GM12878 (cell line): ENCODE measurements around the gene PARN. TPM values are rescaled to one million over a fixed set of nuclear protein-coding genes. Genes with fewer than 3 reads are reported as not detected.

ENCODE experiments used
- ATAC-seq: fragments of 200-7000 bp; cut with Tn5 transposase; 3 replicates; pipeline ENCODE4 v1.9.1; 2020; ENCODE audit warnings: mild to moderate bottlenecking, moderate library complexity
- BruUV-seq: library from RNA; stranded (reverse); fragments of 400-500 nt; replicated peaks from 2 replicates; lab custom pipeline; 2021; lab: Mats Ljungman, UMichigan
- CTCF ChIA-PET: fragments of 300-600 bp; sonication (Branson Sonifier 250); formaldehyde crosslinking; extraction: SDS; loops from one replicate; lab custom pipeline; 2021; ENCODE audit warnings: inconsistent platforms; lab: Yijun Ruan, JAX
- POLR2A ChIA-PET: fragments of 350-600 bp; formaldehyde crosslinking; extraction: SDS; loops from one replicate; lab custom pipeline; 2021; ENCODE audit warnings: inconsistent platforms; lab: Charles Lee
- RAD21 ChIA-PET: fragments of 300-600 bp; sonication (Branson Sonifier 250); formaldehyde crosslinking; loops from one replicate; lab custom pipeline; 2023; ENCODE audit warnings: antibody characterized with exemption; ENCODE audit not compliant: unreplicated experiment; lab: Charles Lee
- SMC1A ChIA-PET: fragments of 300-600 bp; sonication (Branson Sonifier 250); formaldehyde crosslinking; loops from one replicate; lab custom pipeline; 2023; ENCODE audit not compliant: unreplicated experiment, uncharacterized antibody; lab: Charles Lee
- DNase-seq: peaks from one replicate; pipeline ENCODE4 v3.0.0-alpha.2; 2011; ENCODE audit warnings: low read depth, low spot score
- FAIRE-seq: peaks from 3 replicates; lab custom pipeline; 2011; peaks lifted over from hg19 to GRCh38; lab: Jason Lieb, UNC
- H2AFZ ChIP-seq: 2 replicates; pipeline ENCODE4 v1.6.0; 2011; ENCODE audit warnings: low read depth, low read length, control low read depth; ENCODE audit not compliant: control insufficient read depth
- H3K27ac ChIP-seq: 2 replicates; pipeline ENCODE4 v1.5.1; 2011; ENCODE audit warnings: control low read depth; ENCODE audit not compliant: control insufficient read depth, insufficient read depth
- H3K27me3 ChIP-seq, 2 experiments: replicated peaks in 1 of 2; 2 replicates each; pipeline versions ENCODE4 v1.6.0 to v1.6.1; 2011; ENCODE audit warnings: low read length in 1 of 2; ENCODE audit not compliant: control insufficient read depth in 2 of 2, insufficient read depth in 2 of 2
- H3K36me3 ChIP-seq, 2 experiments: 2 replicates each; pipeline ENCODE4 v1.5.1; 2011; ENCODE audit warnings: low read length in 1 of 2; ENCODE audit not compliant: control insufficient read depth in 2 of 2, insufficient read depth in 2 of 2
- H3K4me1 ChIP-seq: 2 replicates; pipeline ENCODE4 v1.6.1; 2011; ENCODE audit warnings: mild to moderate bottlenecking, low read length, moderate library complexity, mixed read lengths; ENCODE audit not compliant: control insufficient read depth, insufficient read depth
- H3K4me2 ChIP-seq: 2 replicates; pipeline ENCODE4 v1.6.0; 2011; ENCODE audit warnings: control low read depth; ENCODE audit not compliant: control insufficient read depth, insufficient read depth
- H3K4me3 ChIP-seq: fragments of 200-600 bp; sonication (generic); 2 replicates; pipeline ENCODE4 v1.5.1; 2016
- H3K79me2 ChIP-seq: 2 replicates; pipeline ENCODE4 v1.6.0; 2011; ENCODE audit warnings: low read length; ENCODE audit not compliant: control insufficient read depth, insufficient read depth
- H3K9ac ChIP-seq: 2 replicates; pipeline ENCODE4 v1.8.0; 2011; ENCODE audit warnings: low read length, control low read depth, mixed read lengths; ENCODE audit not compliant: control insufficient read depth, insufficient read depth
- H3K9me3 ChIP-seq: replicated peaks from 3 replicates; pipeline ENCODE4 v1.5.1; 2011; ENCODE audit warnings: mild to moderate bottlenecking, low read length; ENCODE audit not compliant: control insufficient read depth, insufficient read depth
- H4K20me1 ChIP-seq: 2 replicates; pipeline ENCODE4 v1.6.0; 2011; ENCODE audit not compliant: control insufficient read depth, insufficient read depth
- CBX3 ChIP-seq: fragments of 200-600 bp; sonication (generic); IDR thresholded peaks from 2 replicates; pipeline ENCODE4 v1.6.1; 2016; ENCODE audit warnings: low read depth, borderline replicate concordance
- CEBPB ChIP-seq, 2 experiments: fragments of 150-350 bp in 1 of 2; IDR thresholded peaks; 2 replicates each; pipeline ENCODE4 v1.6.1; 2012 to 2014; ENCODE audit warnings: low read depth in 2 of 2, low read length in 2 of 2, borderline replicate concordance in 1 of 2, inconsistent platforms in 1 of 2
- HDAC6 ChIP-seq: fragments of 200-600 bp; sonication (generic); IDR thresholded peaks from one replicate; pipeline ENCODE4 v1.8.0; 2017; ENCODE audit warnings: antibody characterized with exemption; ENCODE audit not compliant: unreplicated experiment
- SMC3 ChIP-seq: IDR thresholded peaks from 2 replicates; pipeline ENCODE4 v1.6.1; 2011; ENCODE audit warnings: low read length, improper control_type of control experiment, borderline replicate concordance
- SP1 ChIP-seq: IDR thresholded peaks from one replicate; pipeline ENCODE4 v1.6.1; 2011; ENCODE audit warnings: low read depth, low read length
- ZNF384 ChIP-seq: IDR thresholded peaks from 2 replicates; pipeline ENCODE4 v1.6.1; 2012; ENCODE audit warnings: low read depth, mild to moderate bottlenecking, low read length, improper control_type of control experiment, borderline replicate concordance
- WGBS: methylation state at CpG from one replicate; pipeline ENCODE4 v1.1.6; 2016; ENCODE audit warnings: low lambda C conversion rate; ENCODE audit not compliant: insufficient replicate concordance, insufficient coverage; ENCODE audit errors: missing lambda C conversion rate; 5-methylcytosine and 5-hydroxymethylcytosine counted together
- in situ Hi-C: fragments of 300-500 bp; cut with MboI; formaldehyde crosslinking; loops from 9 replicates; pipeline ENCODE4 v1.14.3; 2018; ENCODE audit warnings: mixed read lengths
- intact Hi-C: fragments of 100-400 bp; cut with micrococcal nuclease; formaldehyde crosslinking; loops from one replicate; pipeline ENCODE4 v1.14.2; 2022; ENCODE audit not compliant: unreplicated experiment
- polyA plus RNA-seq, 11 experiments: library from polyadenylated mRNA; depleted of rRNA in 4 of 11; unstranded in 6 of 11; stranded (reverse) in 5 of 11; fragments of >200 nt; fragmentation: Nextera tagmentation in 4 of 11; fragmentation: Illumina TruSeq in 1 of 11; extraction: Ambion mirVana in 4 of 11; extraction: Trizol in 1 of 11; gene quantifications; 1 replicate in 1 of 11; 2 replicates in 10 of 11; pipeline versions ENCODE4 v1.2.1 to v1.2.3, GENCODE V29; 2011 to 2016; ENCODE audit warnings: inconsistent platforms in 2 of 11, missing spikeins in 2 of 11, low read depth in 1 of 11
- total RNA-seq, 4 experiments: library from RNA; depleted of rRNA in 3 of 4; stranded (reverse); fragments of >200 nt in 3 of 4; fragmentation: Illumina TruSeq in 1 of 4; extraction: Trizol in 1 of 4; gene quantifications; 2 replicates each; pipeline versions ENCODE4 v1.2.1 to v1.2.3, GENCODE V29; 2013 to 2021
- TF ChIP-seq, protein P1 (sequence below): fragments of 450-650 bp; IDR thresholded peaks from 2 replicates; pipeline ENCODE4 v1.6.1; 2017; ENCODE audit warnings: mild to moderate bottlenecking, low read depth, inconsistent platforms; ENCODE audit not compliant: poor library complexity, severe bottlenecking
- TF ChIP-seq, protein P2 (sequence below): IDR thresholded peaks from 2 replicates; pipeline ENCODE4 v1.6.1; 2012; ENCODE audit warnings: improper control_type of control experiment, low read depth, low read length; ENCODE audit not compliant: insufficient replicate concordance
- TF ChIP-seq, protein P3 (sequence below): IDR thresholded peaks from 2 replicates; pipeline ENCODE4 v1.6.1; 2012; ENCODE audit warnings: low read depth, low read length, improper control_type of control experiment

The PARN gene
- total and polyA plus RNA-seq, 10 of the 15 experiments (the other 5 are each of a cell fraction or from before 2014, with no cell fraction given): 15.6 to 77.3 (median 47.7) TPM

DNA sequence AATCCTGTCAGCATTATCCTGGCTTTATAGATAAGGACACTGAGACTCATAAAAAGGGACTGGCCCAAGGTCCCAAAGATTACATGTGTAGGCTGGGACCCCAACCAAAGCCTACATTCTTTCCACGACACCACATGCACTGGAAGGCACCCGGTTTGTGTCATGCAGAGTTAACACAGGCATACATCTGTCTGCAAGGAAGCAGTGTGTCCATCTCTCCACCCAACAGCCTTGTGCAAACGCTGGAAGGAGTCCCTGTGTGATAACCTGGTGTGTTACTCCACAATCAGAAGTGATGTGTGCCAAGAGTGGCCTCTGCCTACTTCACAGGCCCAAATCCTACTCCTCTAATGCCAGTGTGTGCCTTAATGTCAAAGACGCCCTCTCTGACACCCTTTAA is 139.8 kb downstream of the PARN start:
- ChIA-PET CTCF (interaction anchor here (1.7 kb wide), 1 partner anchor 11 kb away, joined by 4 read pairs; no protein-coding TSS in a partner anchor), RAD21 (no interaction called here), POLR2A (no interaction called here), SMC1A (interaction anchor here (1.0 to 1.4 kb wide), 3 partner anchors 12 to 23 kb away, joined by 3 to 7 read pairs (median 5); no protein-coding TSS in a partner anchor)
- WGBS: 98% methylated on average over 4 of the region's 4 CpGs
- H4K20me1 ChIP-seq: no peaks in the 10 kb centered on the region
- no peaks in the 10 kb centered on the region for H3K79me2 ChIP-seq
- BruUV-seq: no TSS peak
- no peak overlapping the region for H3K4me2 ChIP-seq
- DNase-seq (no peak), ATAC-seq (no peak), FAIRE-seq (no peak)
- H3K9ac ChIP-seq: no peak overlapping the region
- no peaks in the 10 kb centered on the region; the same call in 2 of the 3 replicates for H3K9me3 ChIP-seq
- intact Hi-C loops (no loop called here), in situ Hi-C loops (loop anchor here (5.0 kb wide), 1 partner anchor 52 kb away; no protein-coding TSS in a partner anchor)
- H3K27ac ChIP-seq: no peak overlapping the region
- peaks cover 7% of the 10 kb centered on the region for H3K4me1 ChIP-seq
- peaks cover 6 to 7% of the 10 kb centered on the region in 2 experiments; a peak in 3 of 4 replicates for H3K36me3 ChIP-seq
- no peak overlapping the region for H2AFZ ChIP-seq
- no peaks in the 10 kb centered on the region for H3K27me3 ChIP-seq
- no peak overlapping the region for H3K4me3 ChIP-seq
- TF ChIP-seq, protein P1, sequence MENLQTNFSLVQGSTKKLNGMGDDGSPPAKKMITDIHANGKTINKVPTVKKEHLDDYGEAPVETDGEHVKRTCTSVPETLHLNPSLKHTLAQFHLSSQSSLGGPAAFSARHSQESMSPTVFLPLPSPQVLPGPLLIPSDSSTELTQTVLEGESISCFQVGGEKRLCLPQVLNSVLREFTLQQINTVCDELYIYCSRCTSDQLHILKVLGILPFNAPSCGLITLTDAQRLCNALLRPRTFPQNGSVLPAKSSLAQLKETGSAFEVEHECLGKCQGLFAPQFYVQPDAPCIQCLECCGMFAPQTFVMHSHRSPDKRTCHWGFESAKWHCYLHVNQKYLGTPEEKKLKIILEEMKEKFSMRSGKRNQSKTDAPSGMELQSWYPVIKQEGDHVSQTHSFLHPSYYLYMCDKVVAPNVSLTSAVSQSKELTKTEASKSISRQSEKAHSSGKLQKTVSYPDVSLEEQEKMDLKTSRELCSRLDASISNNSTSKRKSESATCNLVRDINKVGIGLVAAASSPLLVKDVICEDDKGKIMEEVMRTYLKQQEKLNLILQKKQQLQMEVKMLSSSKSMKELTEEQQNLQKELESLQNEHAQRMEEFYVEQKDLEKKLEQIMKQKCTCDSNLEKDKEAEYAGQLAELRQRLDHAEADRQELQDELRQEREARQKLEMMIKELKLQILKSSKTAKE: no peak
- TF ChIP-seq SMC3: no peak
- TF ChIP-seq, protein P2, sequence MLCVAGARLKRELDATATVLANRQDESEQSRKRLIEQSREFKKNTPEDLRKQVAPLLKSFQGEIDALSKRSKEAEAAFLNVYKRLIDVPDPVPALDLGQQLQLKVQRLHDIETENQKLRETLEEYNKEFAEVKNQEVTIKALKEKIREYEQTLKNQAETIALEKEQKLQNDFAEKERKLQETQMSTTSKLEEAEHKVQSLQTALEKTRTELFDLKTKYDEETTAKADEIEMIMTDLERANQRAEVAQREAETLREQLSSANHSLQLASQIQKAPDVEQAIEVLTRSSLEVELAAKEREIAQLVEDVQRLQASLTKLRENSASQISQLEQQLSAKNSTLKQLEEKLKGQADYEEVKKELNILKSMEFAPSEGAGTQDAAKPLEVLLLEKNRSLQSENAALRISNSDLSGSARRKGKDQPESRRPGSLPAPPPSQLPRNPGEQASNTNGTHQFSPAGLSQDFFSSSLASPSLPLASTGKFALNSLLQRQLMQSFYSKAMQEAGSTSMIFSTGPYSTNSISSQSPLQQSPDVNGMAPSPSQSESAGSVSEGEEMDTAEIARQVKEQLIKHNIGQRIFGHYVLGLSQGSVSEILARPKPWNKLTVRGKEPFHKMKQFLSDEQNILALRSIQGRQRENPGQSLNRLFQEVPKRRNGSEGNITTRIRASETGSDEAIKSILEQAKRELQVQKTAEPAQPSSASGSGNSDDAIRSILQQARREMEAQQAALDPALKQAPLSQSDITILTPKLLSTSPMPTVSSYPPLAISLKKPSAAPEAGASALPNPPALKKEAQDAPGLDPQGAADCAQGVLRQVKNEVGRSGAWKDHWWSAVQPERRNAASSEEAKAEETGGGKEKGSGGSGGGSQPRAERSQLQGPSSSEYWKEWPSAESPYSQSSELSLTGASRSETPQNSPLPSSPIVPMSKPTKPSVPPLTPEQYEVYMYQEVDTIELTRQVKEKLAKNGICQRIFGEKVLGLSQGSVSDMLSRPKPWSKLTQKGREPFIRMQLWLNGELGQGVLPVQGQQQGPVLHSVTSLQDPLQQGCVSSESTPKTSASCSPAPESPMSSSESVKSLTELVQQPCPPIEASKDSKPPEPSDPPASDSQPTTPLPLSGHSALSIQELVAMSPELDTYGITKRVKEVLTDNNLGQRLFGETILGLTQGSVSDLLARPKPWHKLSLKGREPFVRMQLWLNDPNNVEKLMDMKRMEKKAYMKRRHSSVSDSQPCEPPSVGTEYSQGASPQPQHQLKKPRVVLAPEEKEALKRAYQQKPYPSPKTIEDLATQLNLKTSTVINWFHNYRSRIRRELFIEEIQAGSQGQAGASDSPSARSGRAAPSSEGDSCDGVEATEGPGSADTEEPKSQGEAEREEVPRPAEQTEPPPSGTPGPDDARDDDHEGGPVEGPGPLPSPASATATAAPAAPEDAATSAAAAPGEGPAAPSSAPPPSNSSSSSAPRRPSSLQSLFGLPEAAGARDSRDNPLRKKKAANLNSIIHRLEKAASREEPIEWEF: no peak
- TF ChIP-seq ZNF384: no peak
- TF ChIP-seq, protein P3, sequence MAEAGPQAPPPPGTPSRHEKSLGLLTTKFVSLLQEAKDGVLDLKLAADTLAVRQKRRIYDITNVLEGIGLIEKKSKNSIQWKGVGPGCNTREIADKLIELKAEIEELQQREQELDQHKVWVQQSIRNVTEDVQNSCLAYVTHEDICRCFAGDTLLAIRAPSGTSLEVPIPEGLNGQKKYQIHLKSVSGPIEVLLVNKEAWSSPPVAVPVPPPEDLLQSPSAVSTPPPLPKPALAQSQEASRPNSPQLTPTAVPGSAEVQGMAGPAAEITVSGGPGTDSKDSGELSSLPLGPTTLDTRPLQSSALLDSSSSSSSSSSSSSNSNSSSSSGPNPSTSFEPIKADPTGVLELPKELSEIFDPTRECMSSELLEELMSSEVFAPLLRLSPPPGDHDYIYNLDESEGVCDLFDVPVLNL: no peak
- no peak for TF ChIP-seq CBX3
- no peak for TF ChIP-seq CEBPB (IDR thresholded peaks at IDR 0.05; ENCODE audit: borderline replicate concordance in 1 of 2, low read depth in 2 of 2, low read length in 2 of 2)
- TF ChIP-seq HDAC6: no peak
- TF ChIP-seq SP1: no peak
